SU-DHL-6 (cell line): ENCODE measurements around the gene ZNF821.

ENCODE experiments used
- CTCF ChIP-seq: fragments of 200-600 bp; sonication (generic); IDR thresholded peaks from one replicate; pipeline ENCODE4 v1.5.1; 2017; ENCODE audit warnings: antibody characterized with exemption, mild to moderate bottlenecking, low read length, moderate library complexity; ENCODE audit not compliant: insufficient read depth, poor library complexity, severe bottlenecking
- EZH2phosphoT487 ChIP-seq: fragments of 200-600 bp; sonication (generic), shearing (Covaris generic); conservative IDR thresholded peaks from 2 replicates; pipeline ENCODE4 v1.6.1; 2018; ENCODE audit warnings: mild to moderate bottlenecking, antibody characterized with exemption, low read length, moderate library complexity, mixed read lengths

GRCh38 chr16:71930013-71930563 is 46.1 kb upstream of the ZNF821 start:
- TF ChIP-seq CTCF (no peak), EZH2phosphoT487 (no peak)
